Glutamatergic neuron (in vitro differentiated cells): ENCODE measurements around the gene EPHA2. TPM values are rescaled to one million over a fixed set of nuclear protein-coding genes. Genes with fewer than 3 reads are reported as not detected.

Source experiments
- DNase-seq: peaks from one replicate; pipeline ENCODE4 v3.0.0; 2022
- H3K27ac Mint-ChIP-seq: one replicate; pipeline ENCODE4 v1.8.0; 2020; ENCODE audit warnings: mild to moderate bottlenecking, mixed read lengths, inconsistent platforms; ENCODE audit not compliant: unreplicated experiment
- H3K27me3 Mint-ChIP-seq: one replicate; pipeline ENCODE4 v1.8.0; 2020; ENCODE audit warnings: mild to moderate bottlenecking, moderate library complexity, mixed read lengths, inconsistent platforms; ENCODE audit not compliant: unreplicated experiment
- H3K36me3 Mint-ChIP-seq: one replicate; pipeline ENCODE4 v1.8.0; 2020; ENCODE audit warnings: mild to moderate bottlenecking, mixed read lengths, inconsistent platforms; ENCODE audit not compliant: unreplicated experiment
- H3K4me1 Mint-ChIP-seq: one replicate; pipeline ENCODE4 v1.8.0; 2020; ENCODE audit warnings: mild to moderate bottlenecking, low read depth, mixed read lengths, inconsistent platforms; ENCODE audit not compliant: unreplicated experiment
- H3K4me3 Mint-ChIP-seq: one replicate; pipeline ENCODE4 v1.8.0; 2020; ENCODE audit warnings: mild to moderate bottlenecking, mixed read lengths, inconsistent platforms; ENCODE audit not compliant: unreplicated experiment
- H3K9me3 Mint-ChIP-seq: one replicate; pipeline ENCODE4 v1.8.0; 2020; ENCODE audit warnings: mild to moderate bottlenecking, moderate library complexity, mixed read lengths, inconsistent platforms; ENCODE audit not compliant: unreplicated experiment
- CTCF ChIP-seq: fragments of 200-600 bp; sonication (generic); IDR thresholded peaks from one replicate; pipeline ENCODE4 v1.5.0; 2021; ENCODE audit not compliant: partially characterized antibody, unreplicated experiment
- total RNA-seq: library from RNA; stranded (reverse); fragmentation: NEBNext Ultra II Directional; extraction: Animal tissue kit (Norgen Biotek cat#: 25700); gene quantifications from one replicate; pipeline ENCODE4 v1.2.1, GENCODE V29; 2021; ENCODE audit not compliant: unreplicated experiment

The EPHA2 gene
- total RNA-seq, 1 donor from 2014 or later = 0.29 TPM

GRCh38 chr1:16174261-16174868 is 18.5 kb upstream of the EPHA2 start:
- DNase-seq = no peak
- Mint-ChIP-seq H3K27me3 (peaks cover 3% of the 10 kb centered on the region), H3K27ac (no peak overlapping the region), H3K4me3 (no peak overlapping the region), H3K36me3 (no peaks in the 10 kb centered on the region), H3K4me1 (peaks cover 5% of the 10 kb centered on the region), H3K9me3 (no peaks in the 10 kb centered on the region)
- TF ChIP-seq CTCF = no peak

- peaks cover 5% of the 10 kb centered on the region for H3K4me1 Mint-ChIP-seq
- no peaks in the 10 kb centered on the region for H3K9me3 Mint-ChIP-seq
- DNase-seq = no peak
- no peak overlapping the region for H3K4me3 Mint-ChIP-seq
- no peak overlapping the region for H3K27ac Mint-ChIP-seq
- no peak for TF ChIP-seq CTCF
- H3K36me3 Mint-ChIP-seq = no peaks in the 10 kb centered on the region
- H3K27me3 Mint-ChIP-seq = peaks cover 3% of the 10 kb centered on the region
Observed at GRCh38 chr1:16173447-16174260, 17.8 kb upstream of the EPHA2 start.

GRCh38 chr1:16172964-16173446 is 17.1 kb upstream of the EPHA2 start:
- no peak overlapping the region for H3K4me3 Mint-ChIP-seq
- DNase-seq = no peak
- H3K27ac Mint-ChIP-seq = no peak overlapping the region
- H3K9me3 Mint-ChIP-seq = no peaks in the 10 kb centered on the region
- no peaks in the 10 kb centered on the region for H3K36me3 Mint-ChIP-seq
- peaks cover 5% of the 10 kb centered on the region for H3K4me1 Mint-ChIP-seq
- peaks cover 5% of the 10 kb centered on the region for H3K27me3 Mint-ChIP-seq
- no peak for TF ChIP-seq CTCF

- DNase-seq = no peak
- Mint-ChIP-seq H3K27me3 (peaks cover 3% of the 10 kb centered on the region), H3K4me3 (no peak overlapping the region), H3K4me1 (peaks cover 5% of the 10 kb centered on the region), H3K9me3 (no peaks in the 10 kb centered on the region), H3K27ac (no peak overlapping the region), H3K36me3 (no peaks in the 10 kb centered on the region)
- no peak for TF ChIP-seq CTCF
Observed at GRCh38 chr1:16172218-16172830, 16.5 kb upstream of the EPHA2 start.
